GM15510 (cell line): ENCODE measurements around the gene ANTXR2.

Experiments used
- POLR2A ChIP-seq: IDR thresholded peaks from 3 replicates; pipeline ENCODE4 v1.6.1; 2011; ENCODE audit warnings: borderline replicate concordance; ENCODE audit not compliant: insufficient read length; ENCODE audit errors: extremely low read depth

The ANTXR2 gene

DNA sequence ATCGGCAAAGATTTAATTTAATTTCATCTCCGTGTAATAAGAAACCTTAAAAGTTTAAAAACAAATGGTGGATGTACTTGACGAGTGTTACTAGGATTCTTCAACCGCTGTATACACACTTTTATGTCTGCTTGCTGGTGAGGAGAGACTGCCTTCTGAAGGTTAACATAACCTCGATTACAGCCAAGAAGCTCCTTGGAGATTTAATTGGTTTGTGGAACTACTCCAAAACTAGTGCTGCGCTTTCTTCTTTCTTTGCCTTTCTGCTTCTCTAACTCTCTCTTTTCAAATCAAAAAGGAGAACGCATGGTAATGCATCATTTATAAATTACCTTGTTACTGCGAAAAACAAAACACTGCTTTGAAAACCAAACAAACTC, 109.0 kb downstream of the ANTXR2 start:
- TF ChIP-seq POLR2A: no peak

DNA sequence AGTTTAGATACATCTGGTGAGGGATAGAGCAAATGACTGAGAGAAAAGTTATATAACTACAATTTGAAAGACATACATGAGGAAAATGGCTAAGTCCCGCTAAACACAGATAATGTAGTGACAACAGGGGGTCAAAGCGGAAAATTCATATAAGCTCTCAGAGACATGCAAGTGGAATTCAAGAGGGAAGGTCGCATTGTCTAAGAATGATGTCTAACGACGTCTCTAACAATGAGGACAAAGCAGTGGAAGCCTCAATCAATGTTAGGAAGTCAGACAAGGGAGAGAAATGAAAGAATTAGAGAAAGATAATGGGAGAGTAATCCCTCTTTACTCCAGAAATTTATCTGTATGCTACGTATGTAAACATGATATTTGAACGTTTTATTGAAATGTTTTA, 113.4 kb downstream of the ANTXR2 start:
- no peak for TF ChIP-seq POLR2A

DNA sequence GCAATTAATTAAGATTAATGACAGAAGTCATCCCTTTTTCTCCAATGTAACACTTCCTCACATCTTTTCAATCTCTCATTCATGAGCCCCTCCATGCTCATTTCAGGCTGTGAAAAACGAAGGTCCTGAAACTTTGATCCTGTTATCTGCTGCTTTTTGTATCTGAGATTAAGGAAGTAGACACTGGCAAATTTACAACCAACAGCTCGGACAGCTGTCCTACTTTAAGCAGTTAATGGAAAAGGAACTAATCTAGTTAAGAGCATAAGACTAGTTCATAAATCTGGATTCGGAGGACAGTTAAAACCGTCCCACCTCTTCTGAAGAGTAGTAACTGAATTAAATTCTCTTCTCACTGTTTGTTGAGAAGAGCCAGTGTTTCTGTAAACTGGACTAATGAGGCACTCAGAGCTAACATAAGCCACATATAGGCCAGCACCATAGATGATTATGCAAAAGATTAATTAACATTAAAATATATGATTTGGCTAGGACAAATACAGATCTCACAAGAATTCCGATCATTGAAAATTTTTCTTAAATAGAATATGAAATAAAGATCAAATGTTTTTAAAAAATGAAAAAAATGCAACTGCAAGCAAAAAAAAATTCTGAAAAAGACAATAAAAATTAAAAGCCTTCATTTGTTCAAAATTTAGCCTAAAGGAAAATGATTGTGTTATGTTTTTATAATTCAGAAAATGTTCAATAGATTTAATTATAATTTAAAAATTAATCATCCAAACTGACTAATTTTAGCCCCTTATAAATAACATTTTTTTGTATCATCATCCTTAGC, 114.4 kb downstream of the ANTXR2 start:
- TF ChIP-seq POLR2A: no peak

DNA sequence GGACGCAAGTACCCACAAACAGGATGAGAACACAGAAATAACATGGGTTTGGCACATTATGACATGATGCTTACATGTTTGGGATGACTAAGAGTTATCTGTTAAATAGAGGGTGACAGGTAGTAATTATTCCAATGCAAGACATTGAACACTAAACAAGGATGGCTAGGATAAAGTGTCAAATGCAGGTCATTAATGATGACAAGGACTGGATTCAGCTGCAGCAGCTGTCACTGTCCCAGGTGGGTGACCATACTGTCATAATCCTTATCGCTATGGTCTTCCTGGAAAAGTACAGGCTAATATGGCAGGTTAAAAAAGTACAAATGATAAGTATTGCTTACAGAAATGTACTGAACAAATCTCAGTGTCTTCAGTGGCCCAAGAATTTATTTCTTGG, 123.9 kb downstream of the ANTXR2 start:
- no peak for TF ChIP-seq POLR2A

DNA sequence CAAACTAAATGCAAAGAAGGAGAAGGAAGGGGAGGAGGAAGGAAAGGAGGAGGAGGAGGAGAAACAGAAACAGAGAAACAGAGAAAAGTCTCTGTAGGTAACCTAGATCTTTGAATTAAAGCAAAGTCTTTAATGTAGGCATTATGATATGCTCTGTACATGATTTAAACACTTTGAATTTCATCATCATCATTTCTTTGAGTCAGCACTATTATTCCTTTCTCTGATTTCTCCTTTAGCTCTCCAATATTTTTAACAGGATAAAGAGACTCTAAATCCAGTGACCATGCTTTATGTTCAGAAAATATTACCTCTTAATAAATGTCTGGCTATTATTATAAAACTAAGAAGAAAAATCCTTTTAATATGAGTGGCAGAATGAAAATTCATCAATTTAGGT, 124.3 kb downstream of the ANTXR2 start:
- TF ChIP-seq POLR2A: no peak

DNA sequence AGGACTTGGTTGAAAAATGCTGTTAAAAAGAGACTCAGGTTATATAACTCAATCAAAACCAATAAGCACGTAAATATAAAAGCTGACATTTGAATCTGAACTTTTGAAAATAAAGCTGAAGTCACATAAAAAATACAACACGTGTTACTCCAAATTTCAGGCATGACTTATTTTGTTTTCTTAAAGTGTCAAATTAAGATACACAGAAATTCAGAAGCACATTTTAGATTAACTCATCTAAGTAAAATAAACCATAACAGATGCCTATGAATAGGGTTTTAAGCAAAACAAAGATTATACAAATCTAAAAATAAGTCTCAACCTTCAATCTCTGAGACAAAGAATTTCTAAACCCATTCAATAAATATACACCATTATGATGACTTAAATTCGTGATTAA, 124.8 kb downstream of the ANTXR2 start:
- TF ChIP-seq POLR2A: no peak

DNA sequence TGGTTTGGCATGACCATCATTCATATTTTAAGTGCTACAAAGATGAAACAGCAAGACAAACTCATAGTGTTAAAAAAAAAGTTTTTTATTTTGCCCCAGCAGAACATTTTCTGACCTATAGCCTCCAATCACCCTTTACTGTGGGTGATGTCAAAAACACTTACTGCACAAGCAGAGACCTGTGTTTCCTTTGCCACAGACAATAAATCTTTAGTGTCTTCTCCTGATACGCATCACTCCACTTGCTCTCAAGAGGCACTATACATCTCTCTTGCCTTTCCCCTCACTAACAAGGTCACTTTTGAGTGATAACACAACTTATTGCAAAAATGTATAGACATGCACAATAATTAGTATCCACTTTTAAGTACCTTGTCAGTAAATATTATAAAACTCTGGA, 125.6 kb downstream of the ANTXR2 start:
- TF ChIP-seq POLR2A: no peak

DNA sequence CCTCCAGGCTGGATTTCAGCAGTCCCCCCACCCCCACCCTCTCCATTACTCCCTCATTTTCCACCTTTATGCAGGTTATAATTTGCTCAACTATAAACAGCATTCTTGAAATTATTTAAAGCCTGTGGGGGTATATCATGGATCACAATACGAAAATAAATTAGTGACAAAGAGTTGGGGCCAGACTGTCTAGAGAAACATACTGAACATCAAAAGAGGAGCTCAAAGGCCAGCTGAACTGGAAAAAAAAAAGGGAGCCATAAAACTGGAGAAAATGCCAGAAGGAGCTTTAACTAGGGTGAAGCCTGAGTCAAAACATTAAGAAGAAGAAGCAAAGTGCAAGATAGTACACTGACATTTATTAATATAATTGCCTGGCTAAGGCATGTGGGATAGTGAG, 137.8 kb downstream of the ANTXR2 start:
- no peak for TF ChIP-seq POLR2A

DNA sequence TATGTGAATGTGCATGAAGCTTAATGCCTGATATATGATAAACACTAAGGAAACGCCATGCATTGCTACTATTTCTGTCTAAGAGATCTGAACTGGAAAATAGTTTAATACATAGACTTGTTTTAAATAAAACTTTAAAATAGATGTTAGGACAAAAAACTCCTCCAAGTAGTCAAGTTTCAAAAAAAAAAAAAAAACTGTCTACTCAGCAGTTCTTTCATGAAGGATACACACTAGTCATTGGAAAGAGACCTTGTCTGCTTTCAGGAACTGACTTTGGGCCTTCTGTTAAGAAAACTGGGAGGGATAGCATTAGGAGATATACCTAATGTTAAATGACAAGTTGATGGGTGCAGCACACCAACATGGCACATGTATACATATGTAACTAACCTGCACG, 138.4 kb downstream of the ANTXR2 start:
- TF ChIP-seq POLR2A: no peak

DNA sequence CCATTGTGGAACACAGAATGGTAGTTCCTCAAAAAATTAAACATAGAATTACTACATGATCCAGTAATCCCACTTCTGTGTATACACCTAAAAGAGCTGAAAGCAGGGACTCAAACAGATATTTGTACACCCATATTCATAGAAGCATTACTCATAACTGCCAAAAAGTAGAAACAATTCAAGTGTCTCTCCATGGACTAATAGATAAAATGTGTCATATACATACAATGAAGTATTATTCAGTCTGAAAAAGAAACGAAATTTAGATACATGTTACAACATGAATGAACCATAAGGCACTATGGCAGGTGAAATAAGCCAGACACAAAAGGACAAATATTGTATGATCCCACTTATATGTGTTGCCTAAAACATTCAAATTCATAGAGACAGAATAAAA, 145.1 kb downstream of the ANTXR2 start:
- TF ChIP-seq POLR2A: no peak

DNA sequence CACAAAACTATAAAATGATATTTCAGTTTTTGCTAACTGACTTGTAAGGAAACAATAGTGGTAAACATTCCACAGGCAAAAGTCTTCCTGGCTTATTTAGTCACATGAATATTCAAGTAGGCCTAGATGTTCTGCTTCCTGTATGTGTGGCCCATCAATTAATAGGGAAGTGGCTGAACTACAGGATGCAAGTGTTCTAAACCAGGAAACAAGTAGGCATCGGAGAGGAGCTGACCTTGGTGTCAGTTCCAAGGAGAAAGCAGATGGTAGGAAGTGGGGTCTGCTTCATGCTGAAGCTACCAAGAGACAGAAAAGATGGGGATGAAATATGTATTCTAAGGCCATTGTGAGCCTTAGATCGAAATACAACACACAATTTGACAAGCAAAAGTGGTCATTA, 149.7 kb downstream of the ANTXR2 start:
- TF ChIP-seq POLR2A: no peak

DNA sequence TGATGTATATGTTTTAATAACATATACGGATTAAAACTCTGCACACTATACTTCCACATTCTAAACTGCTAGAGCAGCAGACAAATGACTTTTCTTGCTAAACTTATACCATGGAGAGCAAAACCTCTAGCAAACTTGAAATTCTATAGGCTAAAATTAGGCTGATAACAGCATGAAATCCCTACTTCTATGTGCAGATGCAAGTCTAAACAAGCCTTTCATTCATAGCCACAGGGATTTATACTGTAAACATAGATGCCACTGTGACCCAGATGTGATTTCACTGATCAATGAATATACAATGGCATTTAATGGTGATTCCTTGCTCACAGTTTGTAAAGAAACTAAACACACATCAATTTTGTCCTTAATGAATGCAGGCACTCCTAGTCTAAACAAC, 151.0 kb downstream of the ANTXR2 start:
- TF ChIP-seq POLR2A: no peak

DNA sequence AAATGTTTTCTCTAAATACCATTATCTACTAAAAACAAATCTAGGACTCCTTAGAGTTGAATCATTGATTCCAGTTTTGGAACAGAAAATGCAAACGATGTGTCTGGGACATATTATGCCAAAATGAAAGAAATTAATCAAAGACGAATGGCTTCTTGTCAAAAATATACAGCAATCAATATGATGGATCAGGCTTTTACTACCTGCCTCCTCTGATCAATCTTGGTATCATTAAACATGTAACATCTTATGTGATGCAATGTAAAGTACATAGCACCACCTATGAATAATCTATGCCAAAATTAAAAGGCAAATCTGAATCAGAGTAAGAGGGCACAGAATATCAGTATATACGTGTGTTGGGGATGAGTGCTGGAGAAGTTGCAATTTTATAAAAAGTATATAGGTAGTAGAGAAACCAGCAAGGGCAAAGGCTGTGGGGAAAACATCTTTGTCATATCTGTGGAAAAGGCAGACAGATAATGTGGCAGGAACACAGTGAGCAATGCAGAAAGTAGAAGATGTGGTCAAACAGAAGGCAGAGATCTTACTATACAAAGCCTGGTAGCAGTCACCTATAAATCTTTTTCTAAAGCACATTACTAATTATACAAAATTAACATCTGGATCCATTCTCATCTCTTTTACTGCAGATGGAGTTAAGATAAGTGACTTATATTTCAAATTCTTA, 152.7 kb downstream of the ANTXR2 start:
- no peak for TF ChIP-seq POLR2A

DNA sequence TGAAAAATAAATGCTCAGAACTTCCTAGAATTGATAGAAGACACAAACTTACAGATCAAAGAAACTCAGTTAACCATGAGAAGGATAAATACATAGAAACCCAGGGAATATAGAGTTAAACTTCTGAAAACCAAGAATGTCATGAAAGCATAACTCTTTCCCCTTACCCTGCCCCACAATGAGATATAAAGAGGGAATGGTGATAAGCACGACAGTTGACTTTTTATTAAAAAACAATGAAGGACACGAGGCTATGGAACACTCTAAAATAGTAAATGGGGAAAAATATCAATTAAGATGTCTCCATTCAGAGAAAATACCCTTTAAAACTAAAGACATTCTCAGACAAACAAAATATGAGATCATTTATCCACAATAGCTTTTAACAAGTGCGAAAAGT, 154.7 kb downstream of the ANTXR2 start:
- TF ChIP-seq POLR2A: no peak

DNA sequence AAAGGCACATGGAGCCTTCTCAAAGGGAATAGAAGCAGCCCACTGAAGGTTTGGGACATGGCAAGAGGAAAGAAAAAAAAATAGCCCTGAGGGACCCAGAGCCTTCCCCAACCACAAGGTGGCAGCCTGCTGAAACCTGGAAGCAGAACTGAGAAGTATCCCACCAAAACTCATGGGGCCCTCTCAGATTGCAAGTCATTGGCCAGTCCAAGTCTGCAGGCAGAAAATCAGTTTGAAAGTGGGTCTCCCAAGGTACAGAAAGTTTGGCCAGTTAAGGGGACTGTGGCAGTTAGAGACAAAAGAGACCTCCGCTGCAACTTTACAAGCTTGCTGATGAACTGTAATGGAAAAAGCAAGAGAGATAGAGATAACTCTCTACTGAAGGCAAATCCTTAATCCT, 155.8 kb downstream of the ANTXR2 start:
- TF ChIP-seq POLR2A: no peak

DNA sequence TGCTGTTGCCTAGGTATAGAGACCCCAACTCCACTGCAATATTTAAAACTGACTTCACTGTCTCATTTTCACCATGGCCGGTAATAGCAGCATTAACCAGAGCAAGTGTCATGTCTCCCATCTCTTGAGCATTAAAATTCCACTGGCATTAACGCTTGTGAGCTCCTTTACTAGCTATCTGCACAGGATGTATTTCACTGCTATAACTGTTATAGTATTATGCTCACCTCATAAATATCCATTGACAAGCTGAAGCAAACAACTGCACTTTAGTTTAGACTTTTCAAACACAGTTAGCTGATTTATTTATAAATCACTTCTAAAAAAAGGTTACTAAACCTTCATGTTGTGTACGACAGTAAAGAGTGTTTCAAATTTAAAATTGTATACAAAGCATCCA, 157.8 kb downstream of the ANTXR2 start:
- no peak for TF ChIP-seq POLR2A
